BE2C (cell line): Measurements from ENCODE around the gene CDKN2D.
"Not testable (repeated sequence)": the region's sequence is repeated elsewhere in the genome, so short reads cannot be mapped to it uniquely, and the experiment has no call there.

Experiments
- DNase-seq: peaks from one replicate; pipeline ENCODE4 v3.0.0-alpha.2; 2020
- H3K27me3 ChIP-seq: fragments of 250-450 bp; sonication (Bioruptor Pico); 2 replicates; pipeline ENCODE4 v1.5.1; 2020; ENCODE audit warnings: mild to moderate bottlenecking
- H3K36me3 ChIP-seq: fragments of 250-450 bp; sonication (Bioruptor Pico); 2 replicates; pipeline ENCODE4 v1.5.1; 2020; ENCODE audit warnings: mild to moderate bottlenecking
- H3K4me1 ChIP-seq: fragments of 250-450 bp; sonication (Bioruptor Pico); 2 replicates; pipeline ENCODE4 v1.5.1; 2020
- H3K4me3 ChIP-seq: 2 replicates; pipeline ENCODE4 v1.5.1; 2011; ENCODE audit warnings: low read depth, low read length
- H3K9me3 ChIP-seq: fragments of 250-450 bp; sonication (Bioruptor Pico); 2 replicates; pipeline ENCODE4 v1.5.1; 2020
- CTCF ChIP-seq: IDR thresholded peaks from 2 replicates; pipeline ENCODE4 v1.5.1; 2012; ENCODE audit warnings: mild to moderate bottlenecking, low read depth, low read length

CDKN2D gene

GRCh38 chr19:10537668-10538067 is 31.1 kb downstream of the CDKN2D start:
- no peak for DNase-seq
- H3K9me3 ChIP-seq: no peaks in the 10 kb centered on the region
- H3K4me3 ChIP-seq: no peak overlapping the region
- no peak for TF ChIP-seq CTCF
- H3K27me3 ChIP-seq: peaks cover 41% of the 10 kb centered on the region
- no peaks in the 10 kb centered on the region for H3K36me3 ChIP-seq
- no peaks in the 10 kb centered on the region for H3K4me1 ChIP-seq

GRCh38 chr19:10535613-10536012 is 33.2 kb downstream of the CDKN2D start:
- no peaks in the 10 kb centered on the region for H3K9me3 ChIP-seq
- no peaks in the 10 kb centered on the region for H3K4me1 ChIP-seq
- no peaks in the 10 kb centered on the region for H3K36me3 ChIP-seq
- no peak for DNase-seq
- peaks cover 41% of the 10 kb centered on the region for H3K27me3 ChIP-seq
- TF ChIP-seq CTCF: no peak
- no peak overlapping the region for H3K4me3 ChIP-seq

GRCh38 chr19:10533646-10534386 is 35.0 kb downstream of the CDKN2D start:
- no peaks in the 10 kb centered on the region for H3K9me3 ChIP-seq
- H3K4me3 ChIP-seq: no peak overlapping the region
- H3K4me1 ChIP-seq: no peaks in the 10 kb centered on the region
- H3K36me3 ChIP-seq: no peaks in the 10 kb centered on the region
- no peak for TF ChIP-seq CTCF
- H3K27me3 ChIP-seq: peaks cover 31% of the 10 kb centered on the region
- DNase-seq: no peak

- Histone ChIP-seq H3K4me3 (no peak overlapping the region), H3K36me3 (no peaks in the 10 kb centered on the region), H3K27me3 (peaks cover 18% of the 10 kb centered on the region), H3K9me3 (no peaks in the 10 kb centered on the region), H3K4me1 (no peaks in the 10 kb centered on the region)
- TF ChIP-seq CTCF: no peak
- no peak for DNase-seq
Observed at GRCh38 chr19:10532457-10532856, 36.3 kb downstream of the CDKN2D start.

GRCh38 chr19:10526887-10527286 is 41.9 kb downstream of the CDKN2D start:
- DNase-seq, H3K27me3 ChIP-seq, H3K4me1 ChIP-seq, H3K4me3 ChIP-seq, H3K36me3 ChIP-seq, H3K9me3 ChIP-seq: not testable (repeated sequence)

GRCh38 chr19:10525636-10526035 is 43.1 kb downstream of the CDKN2D start:
- no peaks in the 10 kb centered on the region for H3K36me3 ChIP-seq
- no peaks in the 10 kb centered on the region for H3K4me1 ChIP-seq
- DNase-seq: no peak
- H3K4me3 ChIP-seq: no peak overlapping the region
- TF ChIP-seq CTCF: no peak
- peaks cover 9% of the 10 kb centered on the region for H3K27me3 ChIP-seq
- H3K9me3 ChIP-seq: no peaks in the 10 kb centered on the region
